WTC11 (cell line): ENCODE results near the gene IL5. TPM values are rescaled to one million over a fixed set of nuclear protein-coding genes. Genes with fewer than 3 reads are reported as not detected.
A peak's percentile ranks its signal among the peaks of the same experiment; 100 is the strongest.

Experiments used
- ATAC-seq: fragments of 200-7000 bp; cut with Tn5 transposase; 2 replicates; pipeline ENCODE4 v1.10.0; 2021; ENCODE audit warnings: mild to moderate bottlenecking, moderate library complexity
- CTCF ChIA-PET: fragments of 300-600 bp; sonication (Branson Sonifier 250); formaldehyde crosslinking; loops from one replicate; lab custom pipeline; 2021; ENCODE audit warnings: antibody characterized with exemption; lab: Charles Lee
- POLR2A ChIA-PET: fragments of 350-600 bp; sonication (Branson Sonifier 250); formaldehyde crosslinking; loops from one replicate; lab custom pipeline; 2021; ENCODE audit warnings: antibody characterized with exemption; lab: Charles Lee
- DNase-seq: peaks from one replicate; pipeline ENCODE4 v3.0.0; 2021; ENCODE audit warnings: low spot score
- H3K27ac Mint-ChIP-seq: 2 replicates; pipeline ENCODE4 v1.8.0; 2021; ENCODE audit warnings: mixed read lengths
- H3K27me3 Mint-ChIP-seq: 2 replicates; pipeline ENCODE4 v1.8.0; 2021; ENCODE audit warnings: low read depth, mild to moderate bottlenecking, moderate library complexity, mixed read lengths
- H3K36me3 Mint-ChIP-seq: 2 replicates; pipeline ENCODE4 v1.8.0; 2021; ENCODE audit warnings: mixed read lengths
- H3K4me1 Mint-ChIP-seq: 2 replicates; pipeline ENCODE4 v1.8.0; 2022; ENCODE audit warnings: mixed read lengths
- H3K4me3 Mint-ChIP-seq: 2 replicates; pipeline ENCODE4 v1.8.0; 2021; ENCODE audit warnings: mild to moderate bottlenecking, moderate library complexity, mixed read lengths
- H3K9me3 Mint-ChIP-seq: 2 replicates; pipeline ENCODE4 v1.8.0; 2021; ENCODE audit warnings: mixed read lengths
- CREM ChIP-seq: sonication (generic); formaldehyde crosslinking; IDR thresholded peaks from 2 replicates; pipeline ENCODE4 v1.8.1; 2022; ENCODE audit warnings: mild to moderate bottlenecking, missing genetic modification reagents, moderate library complexity
- FOXP1 ChIP-seq: sonication (generic); formaldehyde crosslinking; IDR thresholded peaks from 2 replicates; pipeline ENCODE4 v1.8.0; 2022; ENCODE audit warnings: missing genetic modification reagents, mild to moderate bottlenecking, moderate library complexity, borderline replicate concordance
- GABPB1 ChIP-seq: sonication (generic); formaldehyde crosslinking; IDR thresholded peaks from 2 replicates; pipeline ENCODE4 v1.8.1; 2023; ENCODE audit warnings: mild to moderate bottlenecking, missing genetic modification reagents
- HMGA2 ChIP-seq: fragments of 250-450 bp; sonication (Bioruptor Pico); IDR thresholded peaks from 2 replicates; pipeline ENCODE4 v1.4.0; 2021; ENCODE audit warnings: mild to moderate bottlenecking, moderate library complexity
- JUN ChIP-seq: sonication (generic); formaldehyde crosslinking; IDR thresholded peaks from 2 replicates; pipeline ENCODE4 v1.8.0; 2023; ENCODE audit warnings: mild to moderate bottlenecking, missing genetic modification reagents
- OVOL2 ChIP-seq: fragments of 250-450 bp; sonication (Bioruptor Pico); IDR thresholded peaks from 2 replicates; pipeline ENCODE4 v1.9.0; 2021; ENCODE audit warnings: mild to moderate bottlenecking, borderline replicate concordance
- PRRX2 ChIP-seq: fragments of 250-450 bp; sonication (Bioruptor Pico); IDR thresholded peaks from 2 replicates; pipeline ENCODE4 v1.8.0; 2021; ENCODE audit warnings: mild to moderate bottlenecking
- SMAD3 ChIP-seq: sonication (generic); formaldehyde crosslinking; IDR thresholded peaks from 2 replicates; pipeline ENCODE4 v1.8.0; 2022; ENCODE audit warnings: missing genetic modification reagents, mild to moderate bottlenecking, borderline replicate concordance
- SP1 ChIP-seq: sonication (generic); formaldehyde crosslinking; conservative IDR thresholded peaks from 2 replicates; pipeline ENCODE4 v1.8.1; 2022; ENCODE audit warnings: missing genetic modification reagents
- TEAD4 ChIP-seq: sonication (generic); formaldehyde crosslinking; IDR thresholded peaks from 2 replicates; pipeline ENCODE4 v1.8.0; 2022; ENCODE audit warnings: mild to moderate bottlenecking, missing genetic modification reagents
- TP53 ChIP-seq: sonication (generic); formaldehyde crosslinking; IDR thresholded peaks from 2 replicates; pipeline ENCODE4 v1.8.1; 2023; ENCODE audit warnings: mild to moderate bottlenecking, missing genetic modification reagents
- ZNF138 ChIP-seq: sonication (generic); formaldehyde crosslinking; conservative IDR thresholded peaks from 2 replicates; pipeline ENCODE4 v1.8.1; 2022; ENCODE audit warnings: mild to moderate bottlenecking, moderate library complexity, missing genetic modification reagents
- ZNF232 ChIP-seq: sonication (generic); formaldehyde crosslinking; IDR thresholded peaks from 2 replicates; pipeline ENCODE4 v1.8.0; 2022; ENCODE audit warnings: mild to moderate bottlenecking, missing genetic modification reagents
- ZNF396 ChIP-seq: fragments of 250-450 bp; sonication (Bioruptor Pico); IDR thresholded peaks from 2 replicates; pipeline ENCODE4 v1.8.0; 2021; ENCODE audit warnings: mild to moderate bottlenecking, moderate library complexity, borderline replicate concordance
- ZNF423 ChIP-seq: fragments of 250-450 bp; sonication (Bioruptor Pico); IDR thresholded peaks from 2 replicates; pipeline ENCODE4 v2.1.2; 2022; ENCODE audit warnings: mild to moderate bottlenecking, moderate library complexity
- ZNF671 ChIP-seq: fragments of 250-450 bp; sonication (Bioruptor Pico); IDR thresholded peaks from 2 replicates; pipeline ENCODE4 v1.8.0; 2021; ENCODE audit warnings: mild to moderate bottlenecking
- total RNA-seq: library from RNA; stranded (reverse); gene quantifications from 3 replicates; pipeline ENCODE4 v1.2.3, GENCODE V29; 2021
- TF ChIP-seq, protein P1 (sequence below): sonication (generic); formaldehyde crosslinking; IDR thresholded peaks from 2 replicates; pipeline ENCODE4 v1.8.0; 2022; ENCODE audit warnings: mild to moderate bottlenecking, missing genetic modification reagents
- TF ChIP-seq, protein P2 (sequence below): fragments of 250-450 bp; sonication (Bioruptor Pico); IDR thresholded peaks from 2 replicates; pipeline ENCODE4 v1.9.0; 2021; ENCODE audit warnings: moderate library complexity, mild to moderate bottlenecking, inconsistent platforms, borderline replicate concordance
- TF ChIP-seq, protein P3 (sequence below): sonication (generic); formaldehyde crosslinking; IDR thresholded peaks from 2 replicates; pipeline ENCODE4 v1.8.1; 2023; ENCODE audit warnings: mild to moderate bottlenecking, missing genetic modification reagents, moderate library complexity
- TF ChIP-seq, protein P4 (sequence below): sonication (generic); formaldehyde crosslinking; conservative IDR thresholded peaks from 2 replicates; pipeline ENCODE4 v1.8.1; 2022; ENCODE audit warnings: mild to moderate bottlenecking, missing genetic modification reagents
- TF ChIP-seq, protein P5 (sequence below): sonication (generic); formaldehyde crosslinking; IDR thresholded peaks from 2 replicates; pipeline ENCODE4 v1.8.1; 2022; ENCODE audit warnings: missing genetic modification reagents, borderline replicate concordance
- TF ChIP-seq, protein P6 (sequence below): fragments of 250-450 bp; sonication (Bioruptor Pico); IDR thresholded peaks from 2 replicates; pipeline ENCODE4 v1.8.0; 2021; ENCODE audit warnings: mild to moderate bottlenecking
- TF ChIP-seq, protein P7 (sequence below): fragments of 200-600 bp; IDR thresholded peaks from 2 replicates; pipeline ENCODE4 v1.8.0; 2022; ENCODE audit warnings: antibody characterized with exemption
- TF ChIP-seq, protein P8 (sequence below): sonication (generic); formaldehyde crosslinking; IDR thresholded peaks from 2 replicates; pipeline ENCODE4 v1.8.0; 2022; ENCODE audit warnings: mild to moderate bottlenecking, missing genetic modification reagents

Gene IL5
- total RNA-seq, 1 experiment from 2014 or later = not detected

DNA sequence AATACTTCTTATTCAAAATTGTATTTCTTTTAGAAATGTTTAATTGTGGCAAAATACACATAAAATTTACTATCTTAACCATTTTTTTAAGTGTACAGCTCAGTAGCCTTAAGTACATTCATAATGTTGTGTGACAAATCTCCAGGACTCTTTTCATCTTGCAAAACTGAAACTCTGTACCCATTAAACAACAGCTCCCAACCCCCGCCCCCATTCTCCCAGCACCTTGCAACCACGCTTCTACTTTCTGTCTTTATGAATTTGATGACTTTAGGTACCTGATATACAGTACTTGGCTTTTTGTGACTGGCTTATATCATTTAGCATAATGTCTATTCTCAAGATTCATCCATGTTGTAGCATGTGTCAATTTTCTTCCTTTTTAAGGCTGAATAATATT, 2.8 kb upstream of the IL5 start:
- ChIA-PET POLR2A (no interaction called here), CTCF (interaction anchor here (1.3 kb wide), 1 partner anchor 19 kb away, joined by 3 read pairs; no protein-coding TSS in a partner anchor)
- no peaks in the 10 kb centered on the region; the same call in 1 of the 2 replicates for H3K9me3 Mint-ChIP-seq
- no peak overlapping the region for H3K27ac Mint-ChIP-seq
- no peaks in the 10 kb centered on the region for H3K36me3 Mint-ChIP-seq
- DNase-seq (no peak), ATAC-seq (no peak)
- TF ChIP-seq FOXP1 (CRISPR knock-in tag) (no peak), ZNF232 (CRISPR knock-in tag) (no peak), SMAD3 (CRISPR knock-in tag) (no peak), HMGA2 (no peak), ZNF138 (CRISPR knock-in tag) (no peak), ZNF671 (CRISPR knock-in tag) (no peak), CREM (no peak), SP1 (CRISPR knock-in tag) (no peak), TP53 (CRISPR knock-in tag) (no peak)
- TF ChIP-seq, protein P1, sequence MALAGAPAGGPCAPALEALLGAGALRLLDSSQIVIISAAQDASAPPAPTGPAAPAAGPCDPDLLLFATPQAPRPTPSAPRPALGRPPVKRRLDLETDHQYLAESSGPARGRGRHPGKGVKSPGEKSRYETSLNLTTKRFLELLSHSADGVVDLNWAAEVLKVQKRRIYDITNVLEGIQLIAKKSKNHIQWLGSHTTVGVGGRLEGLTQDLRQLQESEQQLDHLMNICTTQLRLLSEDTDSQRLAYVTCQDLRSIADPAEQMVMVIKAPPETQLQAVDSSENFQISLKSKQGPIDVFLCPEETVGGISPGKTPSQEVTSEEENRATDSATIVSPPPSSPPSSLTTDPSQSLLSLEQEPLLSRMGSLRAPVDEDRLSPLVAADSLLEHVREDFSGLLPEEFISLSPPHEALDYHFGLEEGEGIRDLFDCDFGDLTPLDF = no peak
- TF ChIP-seq, protein P2, sequence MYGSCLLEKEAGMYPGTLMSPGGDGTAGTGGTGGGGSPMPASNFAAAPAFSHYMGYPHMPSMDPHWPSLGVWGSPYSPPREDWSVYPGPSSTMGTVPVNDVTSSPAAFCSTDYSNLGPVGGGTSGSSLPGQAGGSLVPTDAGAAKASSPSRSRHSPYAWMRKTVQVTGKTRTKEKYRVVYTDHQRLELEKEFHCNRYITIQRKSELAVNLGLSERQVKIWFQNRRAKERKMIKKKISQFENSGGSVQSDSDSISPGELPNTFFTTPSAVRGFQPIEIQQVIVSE = no peak
- TF ChIP-seq, protein P3, sequence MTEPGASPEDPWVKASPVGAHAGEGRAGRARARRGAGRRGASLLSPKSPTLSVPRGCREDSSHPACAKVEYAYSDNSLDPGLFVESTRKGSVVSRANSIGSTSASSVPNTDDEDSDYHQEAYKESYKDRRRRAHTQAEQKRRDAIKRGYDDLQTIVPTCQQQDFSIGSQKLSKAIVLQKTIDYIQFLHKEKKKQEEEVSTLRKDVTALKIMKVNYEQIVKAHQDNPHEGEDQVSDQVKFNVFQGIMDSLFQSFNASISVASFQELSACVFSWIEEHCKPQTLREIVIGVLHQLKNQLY (CRISPR knock-in tag) = no peak
- TF ChIP-seq, protein P4, sequence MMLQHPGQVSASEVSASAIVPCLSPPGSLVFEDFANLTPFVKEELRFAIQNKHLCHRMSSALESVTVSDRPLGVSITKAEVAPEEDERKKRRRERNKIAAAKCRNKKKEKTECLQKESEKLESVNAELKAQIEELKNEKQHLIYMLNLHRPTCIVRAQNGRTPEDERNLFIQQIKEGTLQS = no peak
- H3K4me3 Mint-ChIP-seq = no peak overlapping the region
- no peaks in the 10 kb centered on the region for H3K4me1 Mint-ChIP-seq
- H3K27me3 Mint-ChIP-seq = no peaks in the 10 kb centered on the region; the same call in none of the 2 replicates

DNA sequence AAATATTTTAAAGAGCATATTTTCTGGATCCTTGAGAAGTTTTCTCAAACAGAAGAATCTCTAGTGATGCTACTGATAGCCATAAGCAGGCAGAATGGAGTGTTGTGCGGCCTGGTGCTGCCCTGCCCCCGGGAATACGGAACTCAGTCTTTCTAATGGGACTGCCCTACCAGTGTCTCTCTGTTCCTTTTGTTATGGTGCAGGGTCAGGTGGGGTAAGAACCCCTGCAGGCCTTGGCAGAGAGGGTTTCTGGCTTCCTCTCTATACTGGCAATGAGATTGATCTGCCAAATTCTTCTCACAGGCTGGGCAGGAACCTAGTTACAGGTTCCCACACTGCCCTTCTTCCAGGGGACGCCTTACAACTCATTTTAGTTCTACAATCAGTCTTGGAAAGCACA, 2.6 kb downstream of the IL5 start:
- ChIA-PET CTCF (no interaction called here), POLR2A (no interaction called here)
- Mint-ChIP-seq H3K4me3 (no peak overlapping the region), H3K27ac (no peak overlapping the region), H3K36me3 (no peaks in the 10 kb centered on the region), H3K4me1 (0 out of 2 replicates have a peak, but pooled peaks cover 4% of the 10 kb centered on the region), H3K9me3 (no peaks in the 10 kb centered on the region), H3K27me3 (peaks cover 7% of the 10 kb centered on the region; the same call in 1 of the 2 replicates)
- ATAC-seq (peak; percentile 71), DNase-seq (no peak)
- TF ChIP-seq OVOL2 (CRISPR knock-in tag) (no peak), GABPB1 (CRISPR knock-in tag) (no peak), JUN (CRISPR knock-in tag) (no peak), ZNF423 (no peak), ZNF396 (CRISPR knock-in tag) (no peak), PRRX2 (CRISPR knock-in tag) (no peak), TEAD4 (CRISPR knock-in tag) (no peak)
- TF ChIP-seq, protein P5, sequence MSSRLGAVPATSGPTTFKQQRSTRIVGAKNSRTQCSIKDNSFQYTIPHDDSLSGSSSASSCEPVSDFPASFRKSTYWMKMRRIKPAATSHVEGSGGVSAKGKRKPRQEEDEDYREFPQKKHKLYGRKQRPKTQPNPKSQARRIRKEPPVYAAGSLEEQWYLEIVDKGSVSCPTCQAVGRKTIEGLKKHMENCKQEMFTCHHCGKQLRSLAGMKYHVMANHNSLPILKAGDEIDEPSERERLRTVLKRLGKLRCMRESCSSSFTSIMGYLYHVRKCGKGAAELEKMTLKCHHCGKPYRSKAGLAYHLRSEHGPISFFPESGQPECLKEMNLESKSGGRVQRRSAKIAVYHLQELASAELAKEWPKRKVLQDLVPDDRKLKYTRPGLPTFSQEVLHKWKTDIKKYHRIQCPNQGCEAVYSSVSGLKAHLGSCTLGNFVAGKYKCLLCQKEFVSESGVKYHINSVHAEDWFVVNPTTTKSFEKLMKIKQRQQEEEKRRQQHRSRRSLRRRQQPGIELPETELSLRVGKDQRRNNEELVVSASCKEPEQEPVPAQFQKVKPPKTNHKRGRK (CRISPR knock-in tag) = no peak
- TF ChIP-seq, protein P6, sequence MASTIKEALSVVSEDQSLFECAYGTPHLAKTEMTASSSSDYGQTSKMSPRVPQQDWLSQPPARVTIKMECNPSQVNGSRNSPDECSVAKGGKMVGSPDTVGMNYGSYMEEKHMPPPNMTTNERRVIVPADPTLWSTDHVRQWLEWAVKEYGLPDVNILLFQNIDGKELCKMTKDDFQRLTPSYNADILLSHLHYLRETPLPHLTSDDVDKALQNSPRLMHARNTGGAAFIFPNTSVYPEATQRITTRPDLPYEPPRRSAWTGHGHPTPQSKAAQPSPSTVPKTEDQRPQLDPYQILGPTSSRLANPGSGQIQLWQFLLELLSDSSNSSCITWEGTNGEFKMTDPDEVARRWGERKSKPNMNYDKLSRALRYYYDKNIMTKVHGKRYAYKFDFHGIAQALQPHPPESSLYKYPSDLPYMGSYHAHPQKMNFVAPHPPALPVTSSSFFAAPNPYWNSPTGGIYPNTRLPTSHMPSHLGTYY = no peak
- TF ChIP-seq, protein P4 = no peak
- TF ChIP-seq, protein P7, sequence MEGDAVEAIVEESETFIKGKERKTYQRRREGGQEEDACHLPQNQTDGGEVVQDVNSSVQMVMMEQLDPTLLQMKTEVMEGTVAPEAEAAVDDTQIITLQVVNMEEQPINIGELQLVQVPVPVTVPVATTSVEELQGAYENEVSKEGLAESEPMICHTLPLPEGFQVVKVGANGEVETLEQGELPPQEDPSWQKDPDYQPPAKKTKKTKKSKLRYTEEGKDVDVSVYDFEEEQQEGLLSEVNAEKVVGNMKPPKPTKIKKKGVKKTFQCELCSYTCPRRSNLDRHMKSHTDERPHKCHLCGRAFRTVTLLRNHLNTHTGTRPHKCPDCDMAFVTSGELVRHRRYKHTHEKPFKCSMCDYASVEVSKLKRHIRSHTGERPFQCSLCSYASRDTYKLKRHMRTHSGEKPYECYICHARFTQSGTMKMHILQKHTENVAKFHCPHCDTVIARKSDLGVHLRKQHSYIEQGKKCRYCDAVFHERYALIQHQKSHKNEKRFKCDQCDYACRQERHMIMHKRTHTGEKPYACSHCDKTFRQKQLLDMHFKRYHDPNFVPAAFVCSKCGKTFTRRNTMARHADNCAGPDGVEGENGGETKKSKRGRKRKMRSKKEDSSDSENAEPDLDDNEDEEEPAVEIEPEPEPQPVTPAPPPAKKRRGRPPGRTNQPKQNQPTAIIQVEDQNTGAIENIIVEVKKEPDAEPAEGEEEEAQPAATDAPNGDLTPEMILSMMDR = no peak
- TF ChIP-seq, protein P8, sequence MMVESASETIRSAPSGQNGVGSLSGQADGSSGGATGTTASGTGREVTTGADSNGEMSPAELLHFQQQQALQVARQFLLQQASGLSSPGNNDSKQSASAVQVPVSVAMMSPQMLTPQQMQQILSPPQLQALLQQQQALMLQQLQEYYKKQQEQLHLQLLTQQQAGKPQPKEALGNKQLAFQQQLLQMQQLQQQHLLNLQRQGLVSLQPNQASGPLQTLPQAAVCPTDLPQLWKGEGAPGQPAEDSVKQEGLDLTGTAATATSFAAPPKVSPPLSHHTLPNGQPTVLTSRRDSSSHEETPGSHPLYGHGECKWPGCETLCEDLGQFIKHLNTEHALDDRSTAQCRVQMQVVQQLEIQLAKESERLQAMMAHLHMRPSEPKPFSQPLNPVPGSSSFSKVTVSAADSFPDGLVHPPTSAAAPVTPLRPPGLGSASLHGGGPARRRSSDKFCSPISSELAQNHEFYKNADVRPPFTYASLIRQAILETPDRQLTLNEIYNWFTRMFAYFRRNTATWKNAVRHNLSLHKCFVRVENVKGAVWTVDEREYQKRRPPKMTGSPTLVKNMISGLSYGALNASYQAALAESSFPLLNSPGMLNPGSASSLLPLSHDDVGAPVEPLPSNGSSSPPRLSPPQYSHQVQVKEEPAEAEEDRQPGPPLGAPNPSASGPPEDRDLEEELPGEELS (CRISPR knock-in tag) = no peak
